Measurements from ENCODE around the gene MBP.
A peak's percentile ranks its signal among the peaks of the same experiment; 100 is the strongest.

The MBP gene

GRCh38 chr18:77130229-77131099, 2.1 kb downstream of the MBP start:
- ChIA-PET CTCF (interaction anchor here (0.7 to 7.5 kb wide), 12 partner anchors 10 to 129 kb away, joined by 3 to 57 read pairs (median 6); no protein-coding TSS in a partner anchor), POLR2A (interaction anchor here (1.1 to 3.0 kb wide), 4 partner anchors 9 to 63 kb away, joined by 3 to 24 read pairs (median 4); no protein-coding TSS in a partner anchor)
- H3K27ac ChIP-seq (ENCODE audit: insufficient read depth in 1 of 2, low read depth in 1 of 2, low read length in 2 of 2, poor library complexity in 1 of 2, severe bottlenecking in 2 of 2) = peak overlapping the region; percentile 72 to 87
- no peaks in the 10 kb centered on the region for H3K27me3 ChIP-seq (replicated peaks in 2 of 5; ENCODE audit: control insufficient read depth in 4 of 5, insufficient read depth in 5 of 5, low read length in 4 of 5)
- H3K4me1 ChIP-seq (ENCODE audit: control extremely low read depth in 1 of 4, control insufficient read depth in 4 of 4, insufficient read depth in 4 of 4, low read length in 3 of 4) = peaks cover 42 to 80% (median 75%) of the 10 kb centered on the region in 4 experiments
- 78% methylated on average over 8 of the region's 27 CpGs for WGBS (ENCODE audit: insufficient coverage)
- H3K36me3 ChIP-seq (ENCODE audit: control insufficient read depth in 4 of 4, insufficient read depth in 4 of 4, low read length in 3 of 4) = peaks cover 0 to 4% (median 3%) of the 10 kb centered on the region in 4 experiments
- H3K4me3 ChIP-seq (ENCODE audit: control insufficient read depth in 1 of 7, extremely low read depth in 1 of 7, insufficient read depth in 4 of 7, low read depth in 2 of 7, low read length in 6 of 7) = peak overlapping the region; percentile 62 to 86 (median 78)
- no peaks in the 10 kb centered on the region for H3K9me3 ChIP-seq (ENCODE audit: control extremely low read depth in 1 of 5, control insufficient read depth in 4 of 5, insufficient read depth in 2 of 5, low read depth in 1 of 5, low read length in 4 of 5)
- peak in 1 of 3 donors; percentile 57 for DNase-seq

GRCh38 chr18:77129150-77129551, 3.4 kb downstream of the MBP start:
- no peak for DNase-seq
- 76% methylated on average over 4 of the region's 7 CpGs for WGBS (ENCODE audit: insufficient coverage)
- H3K27me3 ChIP-seq (replicated peaks in 2 of 5; ENCODE audit: control insufficient read depth in 4 of 5, insufficient read depth in 5 of 5, low read length in 4 of 5) = no peaks in the 10 kb centered on the region
- ChIA-PET CTCF (interaction anchor here (0.7 to 7.5 kb wide), 7 partner anchors 8 to 64 kb away, joined by 3 to 57 read pairs (median 6); no protein-coding TSS in a partner anchor), POLR2A (interaction anchor here (0.6 kb wide), 1 partner anchor 61 kb away, joined by 4 read pairs; no protein-coding TSS in a partner anchor)
- H3K4me1 ChIP-seq (ENCODE audit: control extremely low read depth in 1 of 4, control insufficient read depth in 4 of 4, insufficient read depth in 4 of 4, low read length in 3 of 4) = peaks cover 46 to 86% (median 81%) of the 10 kb centered on the region in 4 experiments
- H3K9me3 ChIP-seq (ENCODE audit: control extremely low read depth in 1 of 5, control insufficient read depth in 4 of 5, insufficient read depth in 2 of 5, low read depth in 1 of 5, low read length in 4 of 5) = no peaks in the 10 kb centered on the region
- no peak overlapping the region for H3K27ac ChIP-seq (ENCODE audit: insufficient read depth in 1 of 2, low read depth in 1 of 2, low read length in 2 of 2, poor library complexity in 1 of 2, severe bottlenecking in 2 of 2)
- H3K36me3 ChIP-seq (ENCODE audit: control insufficient read depth in 4 of 4, insufficient read depth in 4 of 4, low read length in 3 of 4) = peaks cover 0 to 4% (median 3%) of the 10 kb centered on the region in 4 experiments
- no peak overlapping the region for H3K4me3 ChIP-seq (ENCODE audit: control insufficient read depth in 1 of 7, extremely low read depth in 1 of 7, insufficient read depth in 4 of 7, low read depth in 2 of 7, low read length in 6 of 7)

- peaks cover 50 to 86% (median 80%) of the 10 kb centered on the region in 4 experiments for H3K4me1 ChIP-seq (ENCODE audit: control extremely low read depth in 1 of 4, control insufficient read depth in 4 of 4, insufficient read depth in 4 of 4, low read length in 3 of 4)
- CTCF ChIA-PET = interaction anchor here (0.7 to 7.5 kb wide), 7 partner anchors 10 to 72 kb away, joined by 3 to 55 read pairs (median 5); no protein-coding TSS in a partner anchor
These were observed 4.6 kb downstream of the MBP start for GRCh38 chr18:77127769-77128671.

DNA sequence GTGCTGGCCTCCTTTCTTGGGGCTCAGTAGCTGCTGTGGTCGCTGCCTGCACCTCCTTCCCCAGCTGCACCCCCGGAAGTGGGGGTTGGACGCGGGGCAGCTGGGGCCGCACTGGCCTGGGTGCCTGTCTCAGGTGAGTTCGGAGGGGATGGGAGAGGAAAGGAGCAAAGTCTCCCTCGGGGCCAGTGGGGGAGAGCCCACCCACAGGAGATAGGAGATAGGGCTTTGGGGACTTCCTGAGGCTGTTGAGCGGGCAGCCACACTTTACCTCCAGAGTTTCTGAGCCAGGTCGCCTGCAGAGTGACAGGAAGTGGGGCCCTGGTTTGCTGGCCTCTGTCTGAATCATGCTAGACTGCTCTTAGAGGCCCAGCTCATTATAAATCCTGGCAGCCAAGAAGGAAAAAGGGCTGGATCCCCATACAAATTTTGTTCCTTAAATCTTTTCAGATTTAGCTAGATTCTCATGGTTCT, 8.1 kb downstream of the MBP start:
- Histone ChIP-seq H3K36me3 (ENCODE audit: control insufficient read depth in 4 of 4, insufficient read depth in 4 of 4, low read length in 3 of 4) (peaks cover 2 to 27% (median 10%) of the 10 kb centered on the region in 4 experiments), H3K4me1 (ENCODE audit: control extremely low read depth in 1 of 4, control insufficient read depth in 4 of 4, insufficient read depth in 4 of 4, low read length in 3 of 4) (peaks cover 49 to 97% (median 87%) of the 10 kb centered on the region in 4 experiments), H3K4me3 (ENCODE audit: control insufficient read depth in 1 of 7, extremely low read depth in 1 of 7, insufficient read depth in 4 of 7, low read depth in 2 of 7, low read length in 6 of 7) (peak overlapping the region in 5 of 7 experiments; percentile 27 to 60 (median 52)), H3K9me3 (ENCODE audit: control extremely low read depth in 1 of 5, control insufficient read depth in 4 of 5, insufficient read depth in 2 of 5, low read depth in 1 of 5, low read length in 4 of 5) (no peaks in the 10 kb centered on the region), H3K27ac (ENCODE audit: insufficient read depth in 1 of 2, low read depth in 1 of 2, low read length in 2 of 2, poor library complexity in 1 of 2, severe bottlenecking in 2 of 2) (peak overlapping the region in 1 of 2 experiments; percentile 78), H3K27me3 (replicated peaks in 2 of 5; ENCODE audit: control insufficient read depth in 4 of 5, insufficient read depth in 5 of 5, low read length in 4 of 5) (no peaks in the 10 kb centered on the region)
- ChIA-PET CTCF (interaction anchor here (1.5 to 6.7 kb wide), 5 partner anchors 8 to 87 kb away, joined by 3 to 57 read pairs (median 25); partner anchors contain the start of gene MBP), POLR2A (interaction anchor here (0.5 to 2.4 kb wide), 5 partner anchors 8 to 664 kb away, joined by 3 to 29 read pairs (median 4); partner anchors contain the start of gene MBP)
- DNase-seq = peak in 2 of 3 donors; percentile 64 to 77
- WGBS (ENCODE audit: insufficient coverage) = 0% methylated on average over 6 of the region's 9 CpGs

More at GRCh38 chr18:77127769-77128671, 4.6 kb downstream of the MBP start:
- Histone ChIP-seq H3K36me3 (ENCODE audit: control insufficient read depth in 4 of 4, insufficient read depth in 4 of 4, low read length in 3 of 4) (peaks cover 0 to 8% (median 5%) of the 10 kb centered on the region in 4 experiments), H3K27me3 (replicated peaks in 2 of 5; ENCODE audit: control insufficient read depth in 4 of 5, insufficient read depth in 5 of 5, low read length in 4 of 5) (no peaks in the 10 kb centered on the region), H3K27ac (ENCODE audit: insufficient read depth in 1 of 2, low read depth in 1 of 2, low read length in 2 of 2, poor library complexity in 1 of 2, severe bottlenecking in 2 of 2) (peak overlapping the region; percentile 13 to 51), H3K9me3 (ENCODE audit: control extremely low read depth in 1 of 5, control insufficient read depth in 4 of 5, insufficient read depth in 2 of 5, low read depth in 1 of 5, low read length in 4 of 5) (no peaks in the 10 kb centered on the region), H3K4me3 (ENCODE audit: control insufficient read depth in 1 of 7, extremely low read depth in 1 of 7, insufficient read depth in 4 of 7, low read depth in 2 of 7, low read length in 6 of 7) (peak overlapping the region in 3 of 7 experiments; percentile 32 to 48 (median 44))
- POLR2A ChIA-PET = interaction anchor here (0.7 to 2.4 kb wide), 3 partner anchors 13 to 128 kb away, joined by 3 to 18 read pairs (median 3); no protein-coding TSS in a partner anchor
- no CpG with 5 or more reads among the region's 11 CpGs for WGBS (ENCODE audit: insufficient coverage)
- DNase-seq = peak; percentile 76 to 95 (median 92)

DNA sequence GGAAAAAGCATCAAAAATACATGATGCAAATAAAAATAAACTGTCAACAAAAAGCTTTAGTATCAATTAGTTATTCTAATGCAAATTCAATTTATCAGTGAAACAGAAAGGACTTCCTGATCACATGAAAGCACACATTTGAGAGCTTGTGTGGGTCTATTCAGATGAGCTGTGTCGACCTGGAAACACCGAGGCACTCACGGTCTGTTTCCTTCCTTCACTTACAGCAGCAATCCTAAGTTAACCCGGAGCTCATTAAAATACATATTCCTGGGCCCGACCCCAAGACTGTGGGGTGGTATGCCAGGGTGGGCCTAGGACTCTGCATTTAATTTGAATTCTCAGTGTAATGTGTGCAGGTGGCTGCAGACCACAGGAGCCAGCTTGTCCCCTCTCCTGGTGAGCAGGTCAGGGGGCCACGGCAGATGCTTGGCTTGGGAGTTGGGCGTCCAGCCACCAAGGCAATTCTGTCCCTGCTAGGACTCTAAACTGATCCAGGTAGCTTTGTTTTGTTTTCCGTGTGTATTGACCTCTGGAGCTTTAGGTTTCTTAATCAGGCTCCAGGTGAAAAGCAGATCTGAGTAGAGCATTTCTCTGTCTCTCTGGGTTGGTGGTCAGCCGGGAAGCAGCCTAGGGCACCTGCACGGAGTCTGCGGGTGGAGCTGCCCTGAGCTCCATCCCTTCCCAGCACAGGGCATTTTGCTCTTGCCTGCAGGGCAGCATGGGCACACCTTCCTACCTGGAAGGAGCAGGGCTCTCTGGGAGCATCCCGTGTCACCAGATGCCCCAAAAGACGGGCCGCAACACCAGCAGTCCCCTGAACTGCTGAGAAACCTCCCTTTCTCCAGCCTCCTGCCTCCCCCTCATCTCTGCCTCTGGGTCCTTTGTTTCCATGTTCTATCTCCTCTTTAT, 9.0 kb downstream of the MBP start:
- peaks cover 41 to 97% (median 88%) of the 10 kb centered on the region in 4 experiments for H3K4me1 ChIP-seq (ENCODE audit: control extremely low read depth in 1 of 4, control insufficient read depth in 4 of 4, insufficient read depth in 4 of 4, low read length in 3 of 4)
- POLR2A ChIA-PET = interaction anchor here (0.5 to 2.4 kb wide), 5 partner anchors 8 to 146 kb away, joined by 3 to 29 read pairs (median 3); partner anchors contain the start of gene MBP
- H3K27me3 ChIP-seq (replicated peaks in 2 of 5; ENCODE audit: control insufficient read depth in 4 of 5, insufficient read depth in 5 of 5, low read length in 4 of 5) = no peaks in the 10 kb centered on the region
- peak overlapping the region in 4 of 7 experiments; percentile 16 to 56 (median 38) for H3K4me3 ChIP-seq (ENCODE audit: control insufficient read depth in 1 of 7, extremely low read depth in 1 of 7, insufficient read depth in 4 of 7, low read depth in 2 of 7, low read length in 6 of 7)
- H3K9me3 ChIP-seq (ENCODE audit: control extremely low read depth in 1 of 5, control insufficient read depth in 4 of 5, insufficient read depth in 2 of 5, low read depth in 1 of 5, low read length in 4 of 5) = no peaks in the 10 kb centered on the region
- H3K27ac ChIP-seq (ENCODE audit: insufficient read depth in 1 of 2, low read depth in 1 of 2, low read length in 2 of 2, poor library complexity in 1 of 2, severe bottlenecking in 2 of 2) = peak overlapping the region in 1 of 2 experiments; percentile 78
- CTCF ChIA-PET = interaction anchor here (0.8 to 6.7 kb wide), 14 partner anchors 9 to 123 kb away, joined by 3 to 57 read pairs (median 4); partner anchors contain the start of gene MBP
- H3K36me3 ChIP-seq (ENCODE audit: control insufficient read depth in 4 of 4, insufficient read depth in 4 of 4, low read length in 3 of 4) = peaks cover 0 to 34% (median 15%) of the 10 kb centered on the region in 4 experiments
- DNase-seq = peak in 1 of 3 donors; percentile 53
- WGBS (ENCODE audit: insufficient coverage) = 55% methylated on average over 8 of the region's 14 CpGs
